PFSK-1 (cell line): Measurements from ENCODE around the gene PTPRA.

Experiments
- FOXP2 ChIP-seq: optimal IDR thresholded peaks from 2 replicates; pipeline ENCODE3; 2011; ENCODE audit warnings: borderline replicate concordance, control low read depth, inconsistent platforms; ENCODE audit not compliant: insufficient read depth; ENCODE audit errors: extremely low read length, extremely low read depth
- POLR2AphosphoS5 ChIP-seq: IDR thresholded peaks from 2 replicates; pipeline ENCODE4 v1.6.1; 2012; ENCODE audit warnings: low read depth, mild to moderate bottlenecking, control low read depth, low read length, moderate library complexity
- SIN3A ChIP-seq: IDR thresholded peaks from 2 replicates; pipeline ENCODE4 v1.6.1; 2012; ENCODE audit warnings: mild to moderate bottlenecking, low read length, moderate library complexity, borderline replicate concordance; ENCODE audit not compliant: insufficient read depth
- TAF1 ChIP-seq: IDR thresholded peaks from 2 replicates; pipeline ENCODE4 v1.6.1; 2012; ENCODE audit warnings: low read length, control low read depth, borderline replicate concordance; ENCODE audit not compliant: insufficient read depth
- TF ChIP-seq, protein P1 (sequence below), 2 experiments: IDR thresholded peaks; 2 replicates each; pipeline versions ENCODE4 v1.6.1 to v1.8.0; 2011 to 2012; ENCODE audit warnings: low read depth in 2 of 2, low read length in 2 of 2, control low read depth in 1 of 2, inconsistent platforms in 1 of 2, mild to moderate bottlenecking in 1 of 2, moderate library complexity in 1 of 2; ENCODE audit not compliant: insufficient read depth in 1 of 2

DNA sequence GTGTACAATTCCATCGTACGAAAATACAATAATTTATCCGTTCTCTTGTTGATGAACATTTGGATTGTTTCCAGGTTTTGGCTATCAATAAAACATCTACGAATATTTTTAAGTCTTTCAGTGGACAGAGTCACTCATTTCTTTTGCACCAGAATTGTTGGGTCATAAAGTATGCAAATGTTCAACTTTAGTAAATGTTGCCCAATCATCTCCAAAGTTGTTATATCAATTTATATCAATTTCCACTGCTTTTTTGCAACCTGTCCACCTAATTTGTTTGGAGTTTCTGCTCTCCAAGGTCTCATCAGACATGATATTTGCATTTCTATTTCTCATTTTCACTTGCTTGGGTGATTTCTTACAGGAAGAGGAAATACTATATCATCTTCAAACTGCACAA, 46.6 kb upstream of the PTPRA start:
- TF ChIP-seq POLR2AphosphoS5 (no peak), SIN3A (no peak), TAF1 (no peak), FOXP2 (no peak)
- TF ChIP-seq, protein P1, sequence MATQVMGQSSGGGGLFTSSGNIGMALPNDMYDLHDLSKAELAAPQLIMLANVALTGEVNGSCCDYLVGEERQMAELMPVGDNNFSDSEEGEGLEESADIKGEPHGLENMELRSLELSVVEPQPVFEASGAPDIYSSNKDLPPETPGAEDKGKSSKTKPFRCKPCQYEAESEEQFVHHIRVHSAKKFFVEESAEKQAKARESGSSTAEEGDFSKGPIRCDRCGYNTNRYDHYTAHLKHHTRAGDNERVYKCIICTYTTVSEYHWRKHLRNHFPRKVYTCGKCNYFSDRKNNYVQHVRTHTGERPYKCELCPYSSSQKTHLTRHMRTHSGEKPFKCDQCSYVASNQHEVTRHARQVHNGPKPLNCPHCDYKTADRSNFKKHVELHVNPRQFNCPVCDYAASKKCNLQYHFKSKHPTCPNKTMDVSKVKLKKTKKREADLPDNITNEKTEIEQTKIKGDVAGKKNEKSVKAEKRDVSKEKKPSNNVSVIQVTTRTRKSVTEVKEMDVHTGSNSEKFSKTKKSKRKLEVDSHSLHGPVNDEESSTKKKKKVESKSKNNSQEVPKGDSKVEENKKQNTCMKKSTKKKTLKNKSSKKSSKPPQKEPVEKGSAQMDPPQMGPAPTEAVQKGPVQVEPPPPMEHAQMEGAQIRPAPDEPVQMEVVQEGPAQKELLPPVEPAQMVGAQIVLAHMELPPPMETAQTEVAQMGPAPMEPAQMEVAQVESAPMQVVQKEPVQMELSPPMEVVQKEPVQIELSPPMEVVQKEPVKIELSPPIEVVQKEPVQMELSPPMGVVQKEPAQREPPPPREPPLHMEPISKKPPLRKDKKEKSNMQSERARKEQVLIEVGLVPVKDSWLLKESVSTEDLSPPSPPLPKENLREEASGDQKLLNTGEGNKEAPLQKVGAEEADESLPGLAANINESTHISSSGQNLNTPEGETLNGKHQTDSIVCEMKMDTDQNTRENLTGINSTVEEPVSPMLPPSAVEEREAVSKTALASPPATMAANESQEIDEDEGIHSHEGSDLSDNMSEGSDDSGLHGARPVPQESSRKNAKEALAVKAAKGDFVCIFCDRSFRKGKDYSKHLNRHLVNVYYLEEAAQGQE (IDR thresholded peaks at IDR 0.05; ENCODE audit: insufficient read depth in 1 of 2, low read depth in 2 of 2, low read length in 2 of 2): no peak
